ENCODE data around the gene MST1.

GRCh38 chr3:49724586-49724985, 35.3 kb upstream of the MST1 start:
- TF ChIP-seq CTCF (IDR thresholded peaks at IDR 0.05) (no peak), EP300 (IDR thresholded peaks at IDR 0.05) (no peak), POLR2AphosphoS5 (IDR thresholded peaks at IDR 0.05) (no peak)

Measured in suprapubic skin (tissue), 4 donors.